Activated naive CD4-positive, alpha-beta T cell treated with anti-CD3 and anti-CD28 coated beads, Interleukin-2, amount 50 U/mL, for 16 hours (primary cell): Measurements from ENCODE around the gene IPO8.

Source experiments
- DNase-seq: peaks from one replicate; pipeline ENCODE4 v3.0.0-alpha.2; 2020

IPO8 gene

GRCh38 chr12:30695199-30696102 lies at the start of gene IPO8:
Gene IPO8, minus strand, starts transcription at chr12:30695869. Its CDS starts 222 bp downstream, at chr12:30695647.
- peak; percentile 88 for DNase-seq

GRCh38 chr12:30744321-30744720 lies 48.7 kb upstream of the IPO8 start:
- DNase-seq = no peak

GRCh38 chr12:30740274-30740673 lies 44.6 kb upstream of the IPO8 start:
- DNase-seq = no peak

- DNase-seq = no peak
Observed at GRCh38 chr12:30739020-30739419, 43.4 kb upstream of the IPO8 start.

- DNase-seq = no peak
Observed at GRCh38 chr12:30732954-30733637, 37.4 kb upstream of the IPO8 start.

GRCh38 chr12:30730011-30730410 lies 34.3 kb upstream of the IPO8 start:
- no peak for DNase-seq

- no peak for DNase-seq
Observed at GRCh38 chr12:30729547-30729946, 33.9 kb upstream of the IPO8 start.

GRCh38 chr12:30726647-30727046 lies 31.0 kb upstream of the IPO8 start:
- no peak for DNase-seq

GRCh38 chr12:30725739-30726138 lies 30.1 kb upstream of the IPO8 start:
- DNase-seq = no peak

- DNase-seq = no peak
Observed at GRCh38 chr12:30719060-30719459, 23.4 kb upstream of the IPO8 start.

- no peak for DNase-seq
Observed at GRCh38 chr12:30707613-30708342, 12.1 kb upstream of the IPO8 start.

GRCh38 chr12:30706476-30706875 lies 10.8 kb upstream of the IPO8 start:
- no peak for DNase-seq

GRCh38 chr12:30701056-30701455 lies 5.4 kb upstream of the IPO8 start:
- no peak for DNase-seq

- DNase-seq = no peak
Observed at GRCh38 chr12:30700216-30700900, 4.7 kb upstream of the IPO8 start.

GRCh38 chr12:30698346-30698745 lies 2.7 kb upstream of the IPO8 start:
- no peak for DNase-seq

GRCh38 chr12:30696943-30697342 lies 1.3 kb upstream of the IPO8 start:
- no peak for DNase-seq

GRCh38 chr12:30696486-30696885 lies 817 bp upstream of the IPO8 start:
- DNase-seq = no peak

- DNase-seq = no peak
Observed at GRCh38 chr12:30696103-30696408, 387 bp upstream of the IPO8 start.

GRCh38 chr12:30694412-30695198 lies 1.1 kb downstream of the IPO8 start:
- DNase-seq = no peak

GRCh38 chr12:30692470-30692869 lies 3.2 kb downstream of the IPO8 start:
- DNase-seq = no peak

- DNase-seq = no peak
Observed at GRCh38 chr12:30691122-30691879, 4.4 kb downstream of the IPO8 start.
